Body of pancreas (tissue), 4 donors: ENCODE measurements around the gene KCTD4.

Source experiments
- CTCF ChIP-seq, 7 experiments: fragments of 450-650 bp in 4 of 7; fragments of 200-600 bp in 3 of 7; sonication (generic) in 3 of 7; IDR thresholded peaks; one replicate each; pipeline ENCODE4 v1.5.1; 2016 to 2019; ENCODE audit warnings: antibody characterized with exemption in 7 of 7
- POLR2A ChIP-seq, 3 donors: fragments of 450-650 bp; IDR thresholded peaks; one replicate each; pipeline ENCODE4 v1.6.1; 2016; ENCODE audit warnings: antibody characterized with exemption in 3 of 3, mild to moderate bottlenecking in 2 of 3

GRCh38 chr13:45198041-45198440, 2.8 kb downstream of the KCTD4 start:
- TF ChIP-seq CTCF (IDR thresholded peaks at IDR 0.05), result no peak
- TF ChIP-seq POLR2A (IDR thresholded peaks at IDR 0.05), result no peak
